Measurements from ENCODE around the gene PDE4B.

DNA sequence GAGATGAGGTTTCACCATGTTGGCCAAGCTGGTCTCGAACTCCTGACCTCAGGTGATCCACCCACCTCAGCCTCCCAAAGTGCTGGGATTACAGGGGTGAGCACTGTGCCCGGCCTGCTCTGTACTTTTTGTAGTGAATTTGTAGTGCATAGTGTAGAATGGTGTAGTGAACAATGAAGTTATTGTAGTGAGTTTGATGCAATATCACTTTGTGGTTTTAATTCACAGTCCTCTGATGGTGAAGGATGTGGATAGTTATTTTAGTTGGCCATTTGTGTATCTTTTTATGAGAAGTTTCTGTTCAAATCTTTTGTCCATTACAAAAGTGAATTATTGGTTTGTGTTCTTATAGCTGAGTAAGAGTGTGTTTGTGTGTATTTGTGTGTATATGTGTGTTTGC, 57.6 kb downstream of the PDE4B start:
- no peak for TF ChIP-seq CTCF (IDR thresholded peaks at IDR 0.05; ENCODE audit: insufficient read depth, low read depth, low read length)
- TF ChIP-seq EZH2 (IDR thresholded peaks at IDR 0.05; ENCODE audit: insufficient read depth, low read length), result no peak
